HG03378 (cell line): ENCODE results near the gene PRDX5.
A peak's percentile ranks its signal among the peaks of the same experiment; 100 is the strongest.

ENCODE experiments used
- ATAC-seq: cut with Tn5 transposase; IDR thresholded peaks from one replicate; pipeline ENCODE4 v1.9.1; 2021; ENCODE audit warnings: mild to moderate bottlenecking, moderate library complexity; ENCODE audit not compliant: unreplicated experiment

The PRDX5 gene

GRCh38 chr11:64317961-64318765, at the start of gene PRDX5:
Gene PRDX5 (plus strand): TSS chr11:64318121. CDS start chr11:64318216, 95 bp downstream.
- peak; percentile 54 for ATAC-seq

GRCh38 chr11:64268893-64269539, 48.9 kb upstream of the PRDX5 start:
- peak; percentile 10 for ATAC-seq

- peak; percentile 76 for ATAC-seq
These were observed 48.2 kb upstream of the PRDX5 start for GRCh38 chr11:64269540-64270220.

GRCh38 chr11:64275031-64275800, 42.7 kb upstream of the PRDX5 start:
- no peak for ATAC-seq

GRCh38 chr11:64275841-64276240, 42.1 kb upstream of the PRDX5 start:
- no peak for ATAC-seq

- no peak for ATAC-seq
These were observed 41.1 kb upstream of the PRDX5 start for GRCh38 chr11:64276653-64277431.

- ATAC-seq = no peak
These were observed 39.2 kb upstream of the PRDX5 start for GRCh38 chr11:64278576-64279190.

- no peak for ATAC-seq
These were observed 35.8 kb upstream of the PRDX5 start for GRCh38 chr11:64281957-64282770.

- ATAC-seq = no peak
These were observed 34.8 kb upstream of the PRDX5 start for GRCh38 chr11:64283092-64283491.

- ATAC-seq = peak; percentile 53
These were observed 33.6 kb upstream of the PRDX5 start, which contains the start of gene BAD for GRCh38 chr11:64284048-64284961. Gene BAD (minus strand): TSS chr11:64284665. CDS start chr11:64284368, 297 bp downstream.

- peak; percentile 48 for ATAC-seq
These were observed 32.7 kb upstream of the PRDX5 start, which contains the start of gene GPR137 for GRCh38 chr11:64284962-64285884. Gene GPR137 (plus strand): TSS chr11:64285848. CDS start chr11:64286525, 677 bp downstream.

GRCh38 chr11:64285885-64286800, 31.8 kb upstream of the PRDX5 start:
- no peak for ATAC-seq

- no peak for ATAC-seq
These were observed 31.1 kb upstream of the PRDX5 start for GRCh38 chr11:64286801-64287159.

- ATAC-seq = no peak
These were observed 30.1 kb upstream of the PRDX5 start for GRCh38 chr11:64287676-64288352.

- no peak for ATAC-seq
These were observed 29.6 kb upstream of the PRDX5 start for GRCh38 chr11:64288353-64288750.
